Small intestine (tissue), 7 donors: Measurements from ENCODE around the gene PELI2. TPM values are rescaled to one million over a fixed set of nuclear protein-coding genes. Genes with fewer than 3 reads are reported as not detected.

ENCODE experiments used
- DNase-seq, 2 donors: peaks; one replicate each; pipeline versions ENCODE4 v3.0.0 to v3.0.0-alpha.2; 2013
- FAIRE-seq: peaks from 2 replicates; lab custom pipeline; 2012; peaks lifted over from hg19 to GRCh38; lab: Jason Lieb, UNC
- H3K27ac ChIP-seq, 3 donors: one replicate each; pipeline ENCODE4 v1.5.1; 2013; ENCODE audit warnings: low read length in 2 of 3, mild to moderate bottlenecking in 2 of 3, control low read depth in 1 of 3, inconsistent platforms in 1 of 3, low read depth in 1 of 3, moderate library complexity in 1 of 3
- H3K27me3 ChIP-seq, 3 donors: one replicate each; pipeline ENCODE4 v1.6.1; 2013; ENCODE audit warnings: low read length in 3 of 3, inconsistent platforms in 1 of 3; ENCODE audit not compliant: control insufficient read depth in 3 of 3, insufficient read depth in 3 of 3
- H3K36me3 ChIP-seq, 3 donors: one replicate each; pipeline ENCODE4 v1.6.1; 2013; ENCODE audit warnings: low read length in 3 of 3, inconsistent platforms in 1 of 3, low read depth in 1 of 3, mild to moderate bottlenecking in 1 of 3, moderate library complexity in 1 of 3; ENCODE audit not compliant: control insufficient read depth in 3 of 3, insufficient read depth in 2 of 3
- H3K4me1 ChIP-seq, 3 donors: one replicate each; pipeline ENCODE4 v1.6.1; 2013; ENCODE audit warnings: low read length in 2 of 3, inconsistent platforms in 1 of 3, low read depth in 1 of 3, mild to moderate bottlenecking in 1 of 3, moderate library complexity in 1 of 3; ENCODE audit not compliant: control insufficient read depth in 3 of 3, insufficient read depth in 2 of 3
- H3K4me3 ChIP-seq, 3 donors: one replicate each; pipeline ENCODE4 v1.5.1; 2013; ENCODE audit warnings: low read length in 3 of 3, control low read depth in 1 of 3, inconsistent platforms in 1 of 3, low read depth in 1 of 3, mild to moderate bottlenecking in 1 of 3, moderate library complexity in 1 of 3
- H3K9me3 ChIP-seq, 2 donors: one replicate each; pipeline ENCODE4 v1.6.1; 2013; ENCODE audit warnings: low read depth in 1 of 2, low read length in 1 of 2; ENCODE audit not compliant: control insufficient read depth in 2 of 2, insufficient read depth in 1 of 2
- WGBS, 3 donors: extraction: QIAGEN DNeasy Blood & Tissue Kit; methylation state at CpG; one replicate each; pipeline ENCODE4 v1.1.7; 2013; 5-methylcytosine and 5-hydroxymethylcytosine counted together
- polyA plus RNA-seq, 4 donors: library from polyadenylated mRNA; stranded (reverse) in 3 of 4; unstranded in 1 of 4; fragments of 200-250 nt in 3 of 4; fragments of 120-200 nt in 1 of 4; gene quantifications; one replicate each; pipeline versions ENCODE4 v1.2.1 to v1.2.3, GENCODE V29; 2013
- donor health status: healthy with polysubstance abuse.
- donor health status: control.
- donor health status: control.
- donor health status: Bipolar disorder and iron deficiency.
- donor health status: healthy.

The PELI2 gene
- polyA plus RNA-seq, 4 donors = 4.4 to 19.5 (median 8.9) TPM

DNA sequence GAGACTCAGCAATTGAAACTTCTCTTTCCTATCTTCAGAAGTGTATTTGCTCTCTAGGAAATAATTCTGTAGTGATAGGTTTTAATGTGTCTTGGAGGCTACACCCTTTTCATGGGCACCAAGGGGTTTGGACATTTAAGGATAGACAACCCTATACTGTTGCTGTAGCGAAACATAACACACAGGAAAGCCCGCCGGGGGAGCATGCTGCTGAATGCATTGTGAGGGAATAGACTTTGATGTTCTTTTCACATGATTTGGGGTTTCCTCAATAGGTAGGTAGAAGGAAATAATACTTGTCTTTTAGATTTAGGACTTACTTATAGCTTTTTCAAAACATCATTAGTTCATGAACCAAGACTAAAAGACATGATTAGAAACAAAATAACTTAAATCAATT, 97.0 kb downstream of the PELI2 start:
- H3K4me3 ChIP-seq = no peak overlapping the region
- no peaks in the 10 kb centered on the region for H3K9me3 ChIP-seq
- FAIRE-seq (no peak), DNase-seq (no peak)
- peaks cover 0 to 4% (median 0%) of the 10 kb centered on the region in 3 donors for H3K36me3 ChIP-seq
- 86 to 98% (median 93%) methylated on average over 3 of the region's 3 CpGs for WGBS, 3 donors
- H3K27ac ChIP-seq = no peak overlapping the region
- H3K27me3 ChIP-seq = no peaks in the 10 kb centered on the region
- H3K4me1 ChIP-seq = peaks cover 0 to 21% (median 6%) of the 10 kb centered on the region in 3 donors

DNA sequence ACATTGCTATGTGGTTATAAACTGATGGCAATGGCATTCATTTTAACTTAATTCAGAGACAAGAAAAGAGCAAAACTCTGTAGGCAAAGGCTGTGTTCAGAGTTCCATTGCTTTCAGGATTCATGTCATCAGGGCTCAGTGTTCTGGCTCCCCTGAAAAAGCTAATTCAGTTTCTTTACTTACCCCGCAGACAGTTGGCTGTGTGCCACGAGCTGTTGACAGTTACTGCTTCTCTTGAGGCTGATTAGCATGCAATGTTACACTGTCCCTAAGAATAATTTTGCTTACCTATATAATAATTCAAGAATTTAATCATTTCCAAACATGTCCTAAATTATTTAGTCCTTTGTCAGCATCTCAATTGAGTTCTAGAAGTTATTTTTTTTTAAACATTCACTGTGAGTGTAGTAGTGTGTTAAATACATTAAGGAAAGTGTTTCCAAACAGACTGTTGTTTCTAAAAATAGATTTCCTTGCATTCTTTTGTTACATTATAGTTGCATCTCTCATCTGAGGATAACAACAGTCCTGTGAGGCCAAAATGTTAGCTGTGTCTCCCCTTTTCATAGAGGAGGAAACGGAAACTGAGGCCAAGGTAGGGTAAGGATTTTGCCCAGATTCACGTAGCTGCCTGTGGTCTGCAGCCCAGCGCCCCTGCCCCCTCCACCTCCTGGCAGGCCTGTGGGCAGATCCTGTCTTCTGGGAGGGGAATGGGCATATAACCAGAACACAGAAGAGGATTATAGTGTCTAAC, 98.6 kb downstream of the PELI2 start:
- 40 to 48% (median 41%) methylated on average over 5 of the region's 5 CpGs for WGBS, 3 donors
- FAIRE-seq = no peak
- peak in 1 of 2 donors; percentile 46 for DNase-seq

DNA sequence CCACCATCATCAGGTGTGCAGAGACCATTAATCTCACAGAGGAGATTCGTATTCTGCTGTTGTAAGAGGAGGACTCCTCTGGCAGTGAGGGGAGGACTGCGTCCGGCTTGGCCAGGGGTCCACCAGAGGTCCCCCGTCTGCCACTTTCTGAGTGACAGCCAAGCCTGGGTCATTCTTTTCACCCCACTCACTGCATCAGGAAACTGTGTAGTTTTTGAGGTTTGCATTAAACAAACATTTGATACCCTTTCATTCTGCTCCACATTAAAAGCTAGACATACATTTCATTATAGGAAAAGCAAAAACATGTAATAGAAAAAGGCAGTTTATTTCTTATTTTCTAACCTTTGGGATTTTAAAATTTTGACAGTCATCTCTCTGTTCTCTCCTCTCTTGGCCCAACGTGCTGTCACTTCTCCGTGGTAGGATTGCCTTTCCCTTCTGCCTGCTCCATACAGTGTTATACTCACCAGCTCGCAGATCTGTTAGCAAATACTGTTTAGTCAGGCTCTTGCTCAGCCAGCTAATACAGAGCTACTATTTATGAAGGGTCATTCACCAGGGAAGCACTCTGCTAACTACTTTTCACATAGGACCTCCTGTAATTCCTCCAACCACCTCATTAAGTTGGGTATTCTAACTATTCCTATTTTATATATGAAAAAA, 99.3 kb downstream of the PELI2 start:
- Histone ChIP-seq H3K27ac (no peak overlapping the region), H3K27me3 (no peaks in the 10 kb centered on the region), H3K36me3 (peaks cover 0 to 4% (median 0%) of the 10 kb centered on the region in 3 donors), H3K4me3 (no peak overlapping the region), H3K4me1 (peaks cover 0 to 23% (median 6%) of the 10 kb centered on the region in 3 donors), H3K9me3 (no peaks in the 10 kb centered on the region)
- DNase-seq (no peak), FAIRE-seq (no peak)
- WGBS, 3 donors = 71 to 75% (median 74%) methylated on average over 7 of the region's 7 CpGs

More for the DNA sequence above, 98.6 kb downstream of the PELI2 start:
- peaks cover 0 to 23% (median 6%) of the 10 kb centered on the region in 3 donors for H3K4me1 ChIP-seq
- no peak overlapping the region for H3K27ac ChIP-seq
- no peak overlapping the region for H3K4me3 ChIP-seq
- H3K27me3 ChIP-seq = no peaks in the 10 kb centered on the region
- H3K9me3 ChIP-seq = no peaks in the 10 kb centered on the region
- H3K36me3 ChIP-seq = peaks cover 0 to 4% (median 0%) of the 10 kb centered on the region in 3 donors

DNA sequence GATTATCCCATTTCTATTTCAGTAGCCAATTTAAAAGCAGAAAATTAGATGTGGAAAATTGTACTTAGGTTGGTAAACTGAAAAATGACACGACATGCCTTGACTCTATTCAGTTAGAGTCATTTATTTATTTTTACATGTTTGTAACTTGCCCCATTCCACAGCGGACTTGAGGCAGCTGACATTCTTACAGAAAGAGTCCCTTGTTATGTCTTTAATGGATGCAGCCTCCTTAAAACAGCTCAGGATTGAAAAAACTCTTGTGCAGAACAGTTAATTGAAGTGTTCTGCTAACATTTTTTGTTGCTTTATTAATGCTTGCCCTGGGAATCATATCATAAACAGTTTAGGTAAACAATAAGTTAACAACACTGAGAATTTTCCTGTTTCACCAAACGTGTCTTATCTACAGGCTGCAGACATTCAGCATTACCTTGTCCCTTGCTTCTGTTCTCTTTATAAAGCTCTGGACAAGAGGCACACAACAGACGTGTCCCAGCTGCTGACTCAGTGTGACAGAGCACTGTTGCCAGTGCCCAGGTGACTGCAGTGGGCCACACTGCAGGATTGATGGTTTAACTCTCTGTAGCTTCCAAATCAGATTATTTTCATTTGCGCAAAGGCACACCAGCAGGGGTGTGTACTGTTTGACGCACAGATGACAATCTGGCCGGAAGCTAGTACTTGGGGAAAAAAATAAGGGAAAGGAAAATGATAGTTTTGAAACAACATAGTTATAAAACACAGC, 101.6 kb downstream of the PELI2 start:
- DNase-seq = no peak
- Histone ChIP-seq H3K9me3 (no peaks in the 10 kb centered on the region), H3K4me3 (no peak overlapping the region), H3K27ac (no peak overlapping the region), H3K36me3 (peaks cover 0 to 4% (median 0%) of the 10 kb centered on the region in 3 donors), H3K27me3 (no peaks in the 10 kb centered on the region), H3K4me1 (peaks cover 0 to 21% (median 3%) of the 10 kb centered on the region in 3 donors)
- 46 to 57% (median 53%) methylated on average over 7 of the region's 7 CpGs for WGBS, 3 donors
- no peak for FAIRE-seq

DNA sequence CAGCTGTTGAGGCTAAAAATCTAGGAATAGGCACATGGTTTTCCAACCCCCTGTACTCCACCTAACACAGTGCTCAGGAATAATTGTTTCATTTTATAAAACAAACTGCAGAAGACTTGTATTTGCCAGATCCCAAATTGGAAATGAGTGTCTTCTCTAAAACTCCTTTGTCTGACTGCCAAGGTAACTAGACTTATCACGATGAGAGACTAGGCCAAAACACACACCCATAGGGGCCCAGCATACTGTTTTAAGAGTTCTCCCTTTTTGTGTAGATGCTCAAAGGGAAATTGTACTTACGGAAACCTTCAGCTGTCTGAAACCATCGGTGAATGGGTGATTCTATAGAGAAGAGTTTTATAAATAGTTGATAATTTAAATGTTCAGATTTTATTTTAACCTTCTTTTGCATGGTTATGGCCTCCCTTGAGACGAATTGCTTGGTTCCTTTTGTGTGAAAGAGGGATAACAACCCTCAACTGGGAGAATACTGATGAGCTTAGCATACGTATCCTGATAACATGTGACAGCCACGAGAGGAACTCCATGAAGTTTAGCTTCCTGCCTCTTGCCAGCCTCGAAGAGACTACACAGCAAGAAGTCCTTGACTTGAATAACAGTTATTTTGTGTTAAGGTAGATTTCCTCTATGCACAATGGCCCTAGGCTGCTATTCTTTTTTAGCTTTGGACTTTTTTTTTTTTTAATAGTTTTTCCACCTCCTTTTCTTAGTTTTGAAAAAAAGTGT, 103.3 kb downstream of the PELI2 start:
- Histone ChIP-seq H3K27ac (no peak overlapping the region), H3K27me3 (no peaks in the 10 kb centered on the region), H3K4me1 (peaks cover 0 to 31% (median 0%) of the 10 kb centered on the region in 3 donors), H3K9me3 (no peaks in the 10 kb centered on the region), H3K4me3 (no peak overlapping the region), H3K36me3 (peaks cover 0 to 11% (median 0%) of the 10 kb centered on the region in 3 donors)
- 76 to 83% (median 81%) methylated on average over 7 of the region's 7 CpGs for WGBS, 3 donors
- no peak for FAIRE-seq
- no peak for DNase-seq

DNA sequence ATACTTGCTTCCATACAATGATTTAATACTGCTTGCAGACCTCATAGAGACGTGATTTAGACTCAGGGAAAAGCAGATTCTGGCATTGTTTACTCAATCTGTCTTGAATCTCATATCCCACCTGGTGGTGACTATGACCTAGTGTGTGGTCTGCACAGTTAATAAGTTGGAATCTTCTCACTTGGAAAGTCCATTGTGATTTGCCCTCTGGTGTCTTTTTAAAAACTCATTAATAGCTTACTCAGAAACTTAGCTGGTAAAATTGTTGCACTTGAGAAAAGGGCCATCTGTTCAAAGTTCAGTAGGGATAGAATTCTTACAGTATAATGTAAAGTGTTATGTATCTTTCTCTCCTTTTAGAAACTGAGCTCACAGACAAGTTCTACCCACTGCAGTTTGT, 106.0 kb downstream of the PELI2 start:
- Histone ChIP-seq H3K9me3 (peaks cover 0 to 12% of the 10 kb centered on the region in 2 donors), H3K27ac (peak overlapping the region in 1 of 3 donors; percentile 81), H3K4me3 (no peak overlapping the region), H3K27me3 (no peaks in the 10 kb centered on the region), H3K4me1 (peaks cover 0 to 33% (median 0%) of the 10 kb centered on the region in 3 donors), H3K36me3 (peaks cover 0 to 14% (median 0%) of the 10 kb centered on the region in 3 donors)
- no peak for FAIRE-seq
- DNase-seq = peak in 1 of 2 donors; percentile 62
- 38 to 55% (median 41%) methylated on average over 1 of the region's 1 CpG for WGBS, 3 donors

DNA sequence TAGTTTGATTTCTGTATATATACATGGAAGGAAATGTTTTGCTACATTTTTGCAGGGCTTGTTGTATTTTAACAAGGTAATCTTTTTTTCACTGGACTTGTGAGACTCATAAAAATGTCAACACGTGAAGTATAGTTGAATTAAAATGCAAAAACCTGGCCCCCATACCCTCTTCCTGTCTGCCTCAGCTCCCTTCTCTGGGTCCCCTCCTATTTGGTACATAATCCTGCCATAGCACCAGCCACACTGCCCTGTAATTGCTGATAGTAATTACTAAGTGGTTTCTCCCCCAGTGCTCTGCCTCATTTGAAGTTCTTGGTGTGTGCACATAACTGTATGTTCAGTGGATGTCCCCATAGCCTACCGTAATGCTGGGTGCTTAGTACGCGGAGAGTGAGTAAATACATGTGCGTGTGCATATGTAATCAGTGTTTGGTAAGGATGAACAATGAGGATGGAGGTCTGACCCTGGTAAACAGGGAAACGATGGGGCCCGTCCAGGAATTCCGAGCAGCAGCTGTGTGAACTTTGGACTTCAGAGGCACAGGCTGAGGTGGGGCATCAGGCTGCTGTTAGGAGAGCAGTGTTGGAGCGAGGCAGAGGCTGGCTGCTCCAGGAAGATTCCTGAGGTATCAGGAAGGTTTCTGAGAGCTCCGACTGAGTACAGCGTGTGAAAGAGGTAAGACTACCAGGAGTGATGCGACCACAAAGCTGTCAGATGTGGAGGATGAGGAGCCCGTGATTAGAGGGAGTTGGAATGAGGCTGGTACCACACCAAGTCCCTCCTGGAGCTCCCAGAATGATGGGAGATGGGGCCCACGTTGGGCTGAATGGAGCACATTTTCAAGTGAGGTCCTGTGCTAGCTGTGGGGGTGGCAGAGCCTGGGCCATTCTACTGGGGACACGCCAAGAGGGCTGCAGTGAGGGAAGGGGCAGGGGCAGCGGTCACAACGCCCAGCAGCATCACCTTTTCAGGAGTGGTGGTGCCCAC, 106.8 kb downstream of the PELI2 start:
- peak; percentile 90 to 94 for DNase-seq
- H3K4me1 ChIP-seq = peaks cover 0 to 29% (median 0%) of the 10 kb centered on the region in 3 donors
- no peaks in the 10 kb centered on the region for H3K27me3 ChIP-seq
- whole genome bisulfite sequencing, 3 donors = 29 to 64% (median 41%) methylated on average over 17 of the region's 17 CpGs
- H3K27ac ChIP-seq = peak overlapping the region in 2 of 3 donors; percentile 13 to 81
- H3K4me3 ChIP-seq = peak overlapping the region in 1 of 3 donors; percentile 36
- peaks cover 0 to 16% of the 10 kb centered on the region in 2 donors for H3K9me3 ChIP-seq
- no peak for FAIRE-seq
- H3K36me3 ChIP-seq = peaks cover 0 to 14% (median 0%) of the 10 kb centered on the region in 3 donors
